SK-N-SH (cell line): ENCODE data around the gene TCF23. TPM values are rescaled to one million over a fixed set of nuclear protein-coding genes. Genes with fewer than 3 reads are reported as not detected.

Experiments used
- CTCF ChIA-PET: fragments of 300-600, 350-600 bp; formaldehyde crosslinking; extraction: SDS; loops from one replicate; lab custom pipeline; 2021; lab: Yijun Ruan, JAX
- POLR2A ChIA-PET: fragments of 350-600 bp; sonication (Branson Sonifier 250); formaldehyde crosslinking; extraction: SDS; loops from one replicate; lab custom pipeline; 2020; ENCODE audit warnings: antibody characterized with exemption, inconsistent platforms; lab: Yijun Ruan, JAX
- DNase-seq: peaks from one replicate; pipeline ENCODE4 v3.0.0; 2012
- H2AFZ ChIP-seq: fragments of 200-600 bp; sonication (generic); 2 replicates; pipeline ENCODE4 v1.8.1; 2016; ENCODE audit warnings: antibody characterized with exemption, mild to moderate bottlenecking, low read depth
- H3F3A ChIP-seq: fragments of 200-600 bp; sonication (generic); replicated peaks from 2 replicates; pipeline ENCODE3; 2016; ENCODE audit warnings: antibody characterized with exemption, mild to moderate bottlenecking; ENCODE audit not compliant: insufficient read depth
- H3K27ac ChIP-seq, 2 experiments: fragments of 200-500 bp in 1 of 2; fragments of 200-600 bp in 1 of 2; sonication (Bioruptor generic) in 1 of 2; sonication (generic), shearing (Covaris generic) in 1 of 2; 2 replicates each; pipeline versions ENCODE4 v1.5.1 to v1.6.1; 2014 to 2016; ENCODE audit warnings: low read depth in 2 of 2, inconsistent platforms in 1 of 2, low read length in 1 of 2, mild to moderate bottlenecking in 1 of 2, mixed read lengths in 1 of 2
- H3K27me3 ChIP-seq: fragments of 200-600 bp; sonication (generic), shearing (Covaris generic); 2 replicates; pipeline ENCODE4 v1.6.1; 2016; ENCODE audit warnings: mixed run types; ENCODE audit not compliant: insufficient read depth
- H3K36me3 ChIP-seq, 2 experiments: fragments of 200-500 bp in 1 of 2; fragments of 200-600 bp in 1 of 2; sonication (Bioruptor generic) in 1 of 2; sonication (generic) in 1 of 2; replicated peaks in 1 of 2; 2 replicates each; pipeline versions ENCODE3 to v1.5.1; 2014 to 2016; ENCODE audit warnings: low read length in 1 of 2, mild to moderate bottlenecking in 1 of 2; ENCODE audit not compliant: insufficient read depth in 2 of 2, control insufficient read depth in 1 of 2
- H3K4me1 ChIP-seq, 2 experiments: fragments of 200-500 bp in 1 of 2; fragments of 200-600 bp in 1 of 2; sonication (Bioruptor generic) in 1 of 2; sonication (generic), shearing (Covaris generic) in 1 of 2; 2 replicates each; pipeline versions ENCODE4 v1.5.1 to v1.6.1; 2014 to 2016; ENCODE audit warnings: low read depth in 1 of 2, low read length in 1 of 2, mixed run types in 1 of 2; ENCODE audit not compliant: insufficient read depth in 2 of 2, control insufficient read depth in 1 of 2
- H3K4me2 ChIP-seq: fragments of 200-600 bp; sonication (generic), shearing (Covaris generic); 2 replicates; pipeline ENCODE4 v1.6.1; 2017; ENCODE audit warnings: mixed run types
- H3K4me3 ChIP-seq, 2 experiments: fragments of 200-500 bp in 1 of 2; fragments of 200-600 bp in 1 of 2; sonication (Bioruptor generic) in 1 of 2; sonication (generic), shearing (Covaris generic) in 1 of 2; 2 replicates each; pipeline versions ENCODE4 v1.5.1 to v1.8.1; 2014 to 2016; ENCODE audit warnings: low read depth in 2 of 2, inconsistent platforms in 1 of 2, low read length in 1 of 2, mild to moderate bottlenecking in 1 of 2, mixed read lengths in 1 of 2, moderate library complexity in 1 of 2
- H3K79me2 ChIP-seq: fragments of 200-600 bp; sonication (generic); 2 replicates; pipeline ENCODE4 v1.8.1; 2017; ENCODE audit warnings: mild to moderate bottlenecking; ENCODE audit not compliant: insufficient read depth
- H3K9ac ChIP-seq: fragments of 200-600 bp; sonication (generic); 2 replicates; pipeline ENCODE4 v1.6.1; 2017; ENCODE audit warnings: mixed run types
- H3K9me2 ChIP-seq: fragments of 200-600 bp; sonication (generic); 2 replicates; pipeline ENCODE4 v1.6.1; 2017; ENCODE audit warnings: mixed run types
- H3K9me3 ChIP-seq: fragments of 200-600 bp; sonication (generic); 2 replicates; pipeline ENCODE4 v1.6.1; 2017; ENCODE audit warnings: mixed run types, mild to moderate bottlenecking, moderate library complexity
- H4K20me1 ChIP-seq: fragments of 200-600 bp; sonication (generic); 2 replicates; pipeline ENCODE4 v1.6.1; 2017; ENCODE audit warnings: mild to moderate bottlenecking, mixed run types; ENCODE audit not compliant: insufficient read depth
- CTCF ChIP-seq: fragments of 200-600 bp; sonication (generic); IDR thresholded peaks from 2 replicates; pipeline ENCODE4 v1.6.1; 2017; ENCODE audit warnings: antibody characterized with exemption, mild to moderate bottlenecking, moderate library complexity
- FOSL2 ChIP-seq: IDR thresholded peaks from 2 replicates; pipeline ENCODE4 v1.4.0; 2012; ENCODE audit warnings: low read depth, mild to moderate bottlenecking, moderate library complexity, borderline replicate concordance
- GABPA ChIP-seq: IDR thresholded peaks from 2 replicates; pipeline ENCODE4 v1.4.0; 2012; ENCODE audit warnings: low read depth, mild to moderate bottlenecking
- JUND ChIP-seq: IDR thresholded peaks from 2 replicates; pipeline ENCODE4 v1.4.0; 2012
- MEF2A ChIP-seq: IDR thresholded peaks from 2 replicates; pipeline ENCODE4 v1.4.0; 2012; ENCODE audit warnings: low read depth, borderline replicate concordance
- MXI1 ChIP-seq: IDR thresholded peaks from 2 replicates; pipeline ENCODE4 v1.6.1; 2012; ENCODE audit warnings: mild to moderate bottlenecking, low read depth, low read length, improper control_type of control experiment
- NFIC ChIP-seq: IDR thresholded peaks from 2 replicates; pipeline ENCODE4 v1.4.0; 2012; ENCODE audit warnings: borderline replicate concordance
- NRF1 ChIP-seq: IDR thresholded peaks from 2 replicates; pipeline ENCODE4 v1.6.1; 2012; ENCODE audit warnings: low read depth, mild to moderate bottlenecking, low read length
- RAD21 ChIP-seq: IDR thresholded peaks from 2 replicates; pipeline ENCODE4 v1.6.1; 2012; ENCODE audit warnings: mild to moderate bottlenecking, low read length
- RCOR1 ChIP-seq: fragments of 150-350 bp; IDR thresholded peaks from 2 replicates; pipeline ENCODE4 v1.6.1; 2017; ENCODE audit warnings: antibody characterized with exemption, low read length
- SMC3 ChIP-seq: IDR thresholded peaks from 2 replicates; pipeline ENCODE4 v1.6.1; 2012; ENCODE audit warnings: low read depth, low read length, improper control_type of control experiment
- TCF12 ChIP-seq: IDR thresholded peaks from 2 replicates; pipeline ENCODE4 v1.4.0; 2012
- USF1 ChIP-seq: IDR thresholded peaks from 2 replicates; pipeline ENCODE4 v1.4.0; 2012; ENCODE audit warnings: low read depth, borderline replicate concordance
- USF2 ChIP-seq: fragments of 150-350 bp; IDR thresholded peaks from 2 replicates; pipeline ENCODE4 v1.6.1; 2017; ENCODE audit warnings: antibody characterized with exemption, low read length, low read depth, borderline replicate concordance
- YY1 ChIP-seq: IDR thresholded peaks from 2 replicates; pipeline ENCODE4 v1.4.0; 2012; ENCODE audit warnings: low read depth, mild to moderate bottlenecking
- WGBS: methylation state at CpG from one replicate; pipeline ENCODE4 v1.1.6; 2017; ENCODE audit warnings: low lambda C conversion rate; 5-methylcytosine and 5-hydroxymethylcytosine counted together
- polyA plus RNA-seq, 3 experiments: library from polyadenylated mRNA; depleted of rRNA; stranded (reverse); fragments of >200 nt; gene quantifications; 2 replicates each; pipeline ENCODE4 v1.2.3, GENCODE V29; 2012

Gene TCF23
- polyA plus RNA-seq, 1 of the 3 experiments (the other 2 are of a cell fraction): not detected

- H3K36me3 ChIP-seq: no peaks in the 10 kb centered on the region
- H3K9me2 ChIP-seq: no peaks in the 10 kb centered on the region
- no peak overlapping the region for H3K9ac ChIP-seq
- H3K4me1 ChIP-seq: no peaks in the 10 kb centered on the region
- no peaks in the 10 kb centered on the region for H3K9me3 ChIP-seq
- TF ChIP-seq SMC3 (no peak), RCOR1 (no peak), RAD21 (no peak), USF1 (no peak), TCF12 (no peak), MXI1 (no peak), MEF2A (no peak), GABPA (no peak), USF2 (no peak), NFIC (no peak), FOSL2 (no peak), JUND (no peak), NRF1 (no peak), CTCF (no peak), YY1 (no peak)
- TF ChIP-seq, all 33 proteins: peak for 0
- Histone ChIP-seq H4K20me1 (no peaks in the 10 kb centered on the region), H3K27ac (no peak overlapping the region), H3K27me3 (peaks cover 4% of the 10 kb centered on the region; the same call in 1 of the 2 replicates), H3K4me2 (no peak overlapping the region), H3K79me2 (no peaks in the 10 kb centered on the region), H3F3A (no peaks in the 10 kb centered on the region), H2AFZ (no peak overlapping the region), H3K4me3 (no peak overlapping the region)
- WGBS: 77% methylated on average over 8 of the region's 8 CpGs
- ChIA-PET CTCF (interaction anchor here (0.9 to 7.4 kb wide), 10 partner anchors 17 to 189 kb away, joined by 3 to 56 read pairs (median 4); partner anchors contain the start of gene KHK), POLR2A (no interaction called here)
- no peak for DNase-seq
These were observed 1.9 kb downstream of the TCF23 start for GRCh38 chr2:27150639-27151230.
